Uterus (tissue), 2 donors: ENCODE data around the gene TSPAN18.

Source experiments
- CTCF ChIP-seq, 4 experiments: fragments of 200-600 bp in 2 of 4; fragments of 450-650 bp in 2 of 4; sonication (generic) in 2 of 4; IDR thresholded peaks; one replicate each; pipeline ENCODE4 v1.5.1; 2016 to 2019; ENCODE audit warnings: antibody characterized with exemption in 4 of 4, mild to moderate bottlenecking in 2 of 4, moderate library complexity in 1 of 4
- POLR2A ChIP-seq, 2 donors: fragments of 450-650 bp; IDR thresholded peaks; one replicate each; pipeline ENCODE4 v1.6.1; 2016; ENCODE audit warnings: antibody characterized with exemption in 2 of 2, mild to moderate bottlenecking in 1 of 2, moderate library complexity in 1 of 2

GRCh38 chr11:44860346-44860745, 133.6 kb downstream of the TSPAN18 start:
- TF ChIP-seq POLR2A (IDR thresholded peaks at IDR 0.05) (no peak), CTCF (IDR thresholded peaks at IDR 0.05) (no peak)
